Urinary bladder (tissue), 4 donors: ENCODE results near the gene ZFPM1. TPM values are rescaled to one million over a fixed set of nuclear protein-coding genes. Genes with fewer than 3 reads are reported as not detected.

Source experiments
- DNase-seq: peaks from one replicate; pipeline ENCODE4 v3.0.0-alpha.2; 2015; ENCODE audit errors: extremely low spot score
- H3K27ac ChIP-seq: one replicate; pipeline ENCODE4 v1.5.1; 2013; ENCODE audit warnings: low read depth, mild to moderate bottlenecking, moderate library complexity
- H3K36me3 ChIP-seq: one replicate; pipeline ENCODE4 v1.6.1; 2013; ENCODE audit warnings: mild to moderate bottlenecking, moderate library complexity; ENCODE audit not compliant: insufficient read depth
- H3K4me1 ChIP-seq: one replicate; pipeline ENCODE4 v1.6.1; 2013; ENCODE audit warnings: mild to moderate bottlenecking, moderate library complexity; ENCODE audit not compliant: insufficient read depth
- H3K4me3 ChIP-seq: one replicate; pipeline ENCODE4 v1.5.1; 2013; ENCODE audit warnings: low read depth, low read length
- WGBS: extraction: QIAGEN DNeasy Blood & Tissue Kit; methylation state at CpG from one replicate; pipeline ENCODE4 v1.1.7; 2013; 5-methylcytosine and 5-hydroxymethylcytosine counted together
- polyA plus RNA-seq: library from polyadenylated mRNA; stranded (reverse); fragments of 200-250 nt; gene quantifications from one replicate; pipeline ENCODE4 v1.2.3, GENCODE V29; 2013
- total RNA-seq: library from RNA; depleted of rRNA; stranded (reverse); fragments of >200 nt; gene quantifications from one replicate; pipeline ENCODE4 v1.2.3, GENCODE V29; 2014
- donor health status: healthy with polysubstance abuse.
- donor health status: healthy.

The ZFPM1 gene
- total and polyA plus RNA-seq, 2 donors, result 2.1 to 2.7 TPM

GRCh38 chr16:88456356-88457292, 3.5 kb downstream of the ZFPM1 start:
- no peak for DNase-seq
- WGBS, result 89% methylated on average over 14 of the region's 14 CpGs
- Histone ChIP-seq H3K27ac (no peak overlapping the region), H3K4me3 (peak overlapping the region; percentile 58), H3K4me1 (no peaks in the 10 kb centered on the region), H3K36me3 (no peaks in the 10 kb centered on the region)

DNA sequence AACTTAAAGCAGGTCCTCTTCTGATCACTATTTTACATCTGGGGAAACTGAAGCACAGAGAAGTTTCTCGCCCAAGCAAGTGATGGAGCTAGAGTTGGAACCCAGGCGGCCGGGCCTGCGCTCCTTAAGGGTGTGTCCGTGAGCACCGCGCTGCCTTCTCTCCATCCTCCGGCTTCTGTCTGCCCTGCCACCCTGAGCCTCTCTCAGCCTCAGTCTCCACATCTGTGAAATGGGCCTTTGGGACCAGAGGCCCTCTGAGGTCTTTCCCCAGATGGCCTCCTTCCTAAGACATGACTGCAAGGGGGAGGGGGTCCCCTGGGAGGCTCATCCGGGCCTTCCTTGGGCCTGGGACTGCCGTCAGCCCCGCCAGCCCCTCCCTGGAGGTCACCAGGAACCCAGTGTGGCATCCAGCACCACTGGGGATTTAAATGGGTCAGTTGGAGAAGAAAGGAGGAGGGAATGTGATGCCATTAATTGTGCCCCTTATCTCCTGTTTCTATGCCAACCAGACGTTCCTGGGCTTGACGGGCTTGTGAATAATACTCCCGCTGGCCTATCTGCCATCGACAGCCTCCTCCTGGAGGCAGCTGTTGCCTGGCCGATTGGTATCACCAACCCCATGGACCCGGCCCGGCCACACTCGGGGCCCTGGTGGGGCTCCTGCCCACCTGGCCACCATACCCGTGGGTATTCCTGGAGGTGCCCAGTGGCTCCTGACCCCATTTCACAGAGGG, 5.1 kb downstream of the ZFPM1 start:
- no peak for DNase-seq
- Histone ChIP-seq H3K27ac (no peak overlapping the region), H3K4me3 (no peak overlapping the region), H3K4me1 (no peaks in the 10 kb centered on the region), H3K36me3 (no peaks in the 10 kb centered on the region)
- WGBS, result 83% methylated on average over 20 of the region's 20 CpGs

- H3K4me1 ChIP-seq, result no peaks in the 10 kb centered on the region
- H3K4me3 ChIP-seq, result no peak overlapping the region
- no peaks in the 10 kb centered on the region for H3K36me3 ChIP-seq
- H3K27ac ChIP-seq, result no peak overlapping the region
- 95% methylated on average over 12 of the region's 12 CpGs for WGBS
- no peak for DNase-seq
These were observed 5.7 kb downstream of the ZFPM1 start for GRCh38 chr16:88458773-88459235.

DNA sequence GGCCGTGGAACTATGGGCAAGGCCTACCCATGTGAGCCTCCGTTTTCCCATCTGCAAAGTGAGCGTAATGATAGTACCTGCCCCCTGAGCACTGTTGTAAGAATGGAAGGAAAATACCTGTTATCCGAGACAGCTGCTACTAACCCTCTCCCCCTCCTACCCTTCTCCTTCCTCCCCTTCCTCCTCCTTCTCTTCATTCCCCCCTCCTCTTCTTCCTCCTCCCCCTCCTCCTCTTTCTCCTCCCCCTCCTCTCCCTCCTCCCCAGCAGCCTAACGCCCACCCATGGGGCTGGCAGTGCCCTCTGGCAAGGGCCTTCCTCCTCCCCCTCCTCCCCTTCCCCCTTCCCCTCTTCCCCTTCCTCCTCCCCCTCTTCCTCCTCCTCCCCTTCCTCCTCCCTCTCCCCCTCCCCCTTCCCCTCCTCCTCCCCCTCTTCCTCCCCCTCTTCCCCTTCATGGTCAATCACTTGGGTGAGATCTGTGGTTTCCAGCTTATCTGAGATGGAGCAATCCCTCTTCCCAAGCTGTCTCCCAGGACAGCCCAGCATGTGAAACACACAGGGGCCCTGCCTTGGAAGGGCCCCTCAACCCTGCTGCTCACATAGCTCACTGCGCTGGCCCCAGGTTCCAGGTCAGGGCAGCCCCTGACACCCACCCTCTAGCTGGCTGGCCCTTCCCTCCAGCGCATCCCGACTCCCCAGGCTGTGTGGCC, 6.4 kb downstream of the ZFPM1 start:
- no peak for DNase-seq
- H3K4me3 ChIP-seq, result no peak overlapping the region
- no peaks in the 10 kb centered on the region for H3K36me3 ChIP-seq
- H3K27ac ChIP-seq, result no peak overlapping the region
- WGBS, result 90% methylated on average over 8 of the region's 8 CpGs
- no peaks in the 10 kb centered on the region for H3K4me1 ChIP-seq

DNA sequence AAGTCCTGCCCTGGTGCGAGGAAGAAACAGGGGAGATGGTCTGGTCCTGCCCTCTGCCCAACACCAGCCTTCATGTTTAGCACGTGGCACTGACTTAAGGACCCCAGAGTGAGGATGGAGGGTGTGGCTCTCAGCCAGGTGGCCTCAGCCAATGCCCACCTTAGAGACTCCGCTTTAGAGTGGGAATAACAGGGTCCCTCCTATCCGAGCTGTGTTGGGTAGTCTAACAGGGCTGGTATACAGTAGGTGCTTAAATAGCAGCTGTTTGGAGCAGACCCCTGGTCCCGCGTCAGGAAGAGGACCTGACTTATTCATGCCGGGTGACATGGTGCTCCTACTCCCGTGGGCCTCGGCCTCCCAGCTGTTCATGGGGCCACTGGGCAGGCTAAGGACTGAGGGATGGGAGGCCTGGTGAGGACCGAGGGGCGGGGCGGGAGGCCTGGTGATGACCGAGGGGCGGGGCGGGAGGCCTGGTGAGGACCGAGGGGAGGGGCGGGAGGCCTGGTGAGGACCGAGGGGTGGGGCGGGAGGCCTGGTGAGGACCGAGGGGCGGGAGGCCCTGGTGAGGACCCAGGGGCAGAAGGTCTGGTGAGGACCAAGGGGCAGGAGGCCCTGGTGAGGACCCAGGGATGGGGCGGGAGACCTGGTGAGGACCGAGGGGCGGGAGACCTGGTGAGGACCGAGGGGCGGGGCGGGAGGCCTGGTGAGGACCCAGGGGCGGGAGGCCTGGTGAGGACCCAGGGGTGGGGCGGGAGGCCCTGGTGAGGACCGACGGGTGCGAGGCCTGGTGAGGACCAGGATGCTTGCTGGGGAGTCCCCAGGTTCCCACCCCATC, 7.6 kb downstream of the ZFPM1 start:
- 74% methylated on average over 24 of the region's 32 CpGs for WGBS
- H3K4me3 ChIP-seq, result no peak overlapping the region

DNA sequence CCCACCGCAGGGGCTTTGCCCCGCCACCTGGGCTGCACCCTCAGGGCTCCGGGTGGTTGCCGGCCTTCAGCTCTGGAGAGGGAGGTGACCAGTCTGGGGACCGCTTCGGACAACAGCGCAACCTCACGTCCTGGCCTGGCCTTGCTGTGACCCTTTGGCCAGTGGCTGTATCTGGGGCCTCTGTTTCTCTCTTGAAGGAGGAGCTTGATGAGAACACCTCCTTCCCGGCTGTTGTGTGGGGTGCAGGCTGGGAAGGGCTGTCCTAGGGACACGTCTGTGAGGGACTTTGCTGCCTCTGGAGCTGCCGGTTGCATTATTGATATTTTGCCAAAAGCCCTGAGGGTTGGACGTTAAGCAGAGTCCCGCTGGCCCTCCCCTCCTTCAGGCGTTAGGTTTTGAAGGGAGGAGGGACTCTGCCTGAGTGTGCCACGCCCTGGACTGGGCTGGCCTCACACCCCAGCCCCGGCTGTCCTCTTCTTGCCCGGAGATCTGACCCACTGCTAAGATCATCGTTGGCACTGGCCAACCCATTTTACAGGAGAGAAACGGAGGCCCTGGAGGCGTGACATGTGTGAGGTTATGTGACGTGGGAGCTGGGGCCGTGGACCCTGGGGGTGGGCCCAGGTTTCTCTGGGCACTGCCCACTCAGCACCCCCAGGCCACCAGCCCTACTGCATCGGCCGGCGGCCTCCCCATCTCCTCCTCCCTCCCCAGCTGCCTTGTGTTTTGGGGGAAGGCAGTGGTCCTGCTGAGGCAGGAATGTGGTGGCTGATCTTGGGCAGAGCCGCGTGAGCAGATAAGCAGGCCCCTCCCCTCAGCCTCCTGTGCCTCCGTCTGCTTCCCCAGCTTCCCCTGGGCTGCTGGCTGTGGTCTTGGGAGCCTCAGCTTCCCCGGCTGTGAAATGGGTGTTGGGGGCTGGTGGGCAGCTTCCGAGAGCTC, 8.5 kb downstream of the ZFPM1 start:
- no peak for DNase-seq
- Histone ChIP-seq H3K27ac (no peak overlapping the region), H3K36me3 (no peaks in the 10 kb centered on the region), H3K4me1 (no peaks in the 10 kb centered on the region), H3K4me3 (no peak overlapping the region)
- WGBS, result 72% methylated on average over 30 of the region's 30 CpGs

More for the DNA sequence above, 7.6 kb downstream of the ZFPM1 start:
- no peak for DNase-seq
- Histone ChIP-seq H3K36me3 (no peaks in the 10 kb centered on the region), H3K4me1 (no peaks in the 10 kb centered on the region), H3K27ac (no peak overlapping the region)

DNA sequence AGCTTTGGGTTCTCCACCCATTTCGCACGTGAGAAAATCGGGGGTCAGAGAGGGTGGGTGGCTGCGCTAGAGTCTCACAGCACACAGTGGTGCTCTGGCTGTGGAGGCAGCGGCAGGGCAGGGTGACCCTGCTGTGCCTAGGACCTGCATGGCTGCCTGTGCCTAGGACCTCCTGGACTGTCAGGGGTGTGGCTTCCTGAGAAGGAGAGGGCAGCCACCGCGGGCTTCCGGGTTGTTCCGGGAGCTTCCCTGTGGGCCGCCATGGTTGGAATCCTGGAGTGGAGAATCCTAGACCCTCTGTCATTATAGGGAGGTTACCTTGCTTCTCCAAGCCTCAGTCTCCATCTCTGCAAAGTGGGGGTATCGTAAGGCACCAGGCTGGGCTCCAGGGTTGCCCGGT, 9.3 kb downstream of the ZFPM1 start:
- Histone ChIP-seq H3K27ac (no peak overlapping the region), H3K4me3 (no peak overlapping the region), H3K4me1 (no peaks in the 10 kb centered on the region), H3K36me3 (no peaks in the 10 kb centered on the region)
- WGBS, result 81% methylated on average over 12 of the region's 12 CpGs
- no peak for DNase-seq

- WGBS, result 95% methylated on average over 16 of the region's 16 CpGs
- Histone ChIP-seq H3K27ac (no peak overlapping the region), H3K4me1 (no peaks in the 10 kb centered on the region), H3K4me3 (no peak overlapping the region), H3K36me3 (no peaks in the 10 kb centered on the region)
- DNase-seq, result no peak
These were observed 10.3 kb downstream of the ZFPM1 start for GRCh38 chr16:88463411-88463810.

- no peaks in the 10 kb centered on the region for H3K4me1 ChIP-seq
- no peak for DNase-seq
- no peak overlapping the region for H3K4me3 ChIP-seq
- WGBS, result 53% methylated on average over 25 of the region's 25 CpGs
- no peaks in the 10 kb centered on the region for H3K36me3 ChIP-seq
- no peak overlapping the region for H3K27ac ChIP-seq
These were observed 11.6 kb downstream of the ZFPM1 start for GRCh38 chr16:88464447-88465318.

- WGBS, result 88% methylated on average over 22 of the region's 22 CpGs
- Histone ChIP-seq H3K4me1 (no peaks in the 10 kb centered on the region), H3K36me3 (no peaks in the 10 kb centered on the region), H3K4me3 (no peak overlapping the region), H3K27ac (no peak overlapping the region)
- DNase-seq, result no peak
These were observed 12.4 kb downstream of the ZFPM1 start for GRCh38 chr16:88465387-88465983.

GRCh38 chr16:88466175-88466862, 13.2 kb downstream of the ZFPM1 start:
- H3K4me3 ChIP-seq, result no peak overlapping the region
- 81% methylated on average over 15 of the region's 15 CpGs for WGBS
- no peak for DNase-seq
- no peak overlapping the region for H3K27ac ChIP-seq
- H3K36me3 ChIP-seq, result no peaks in the 10 kb centered on the region
- H3K4me1 ChIP-seq, result no peaks in the 10 kb centered on the region
